HL-60 (cell line): ENCODE results near the gene SEC24D.
A peak's percentile ranks its signal among the peaks of the same experiment; 100 is the strongest.

Source experiments
- DNase-seq, 2 experiments: peaks; one replicate each; pipeline ENCODE4 v3.0.0-alpha.2; 2010 to 2020; ENCODE audit warnings: low read depth in 1 of 2, low spot score in 1 of 2
- H3K27ac ChIP-seq: fragments of 250-450 bp; sonication (Bioruptor Pico); replicated peaks from 2 replicates; pipeline ENCODE4 v1.5.1; 2020; ENCODE audit warnings: mild to moderate bottlenecking, moderate library complexity
- H3K27me3 ChIP-seq: fragments of 250-450 bp; sonication (Bioruptor Pico); 2 replicates; pipeline ENCODE4 v1.5.1; 2021; ENCODE audit warnings: mild to moderate bottlenecking, moderate library complexity; ENCODE audit not compliant: insufficient read depth, poor library complexity, severe bottlenecking
- H3K4me3 ChIP-seq: replicated peaks from 2 replicates; pipeline ENCODE4 v1.5.1; 2011; ENCODE audit warnings: mild to moderate bottlenecking, control low read depth, low read length; ENCODE audit not compliant: insufficient read depth
- GABPA ChIP-seq: IDR thresholded peaks from 2 replicates; pipeline ENCODE4 v1.6.1; 2012; ENCODE audit warnings: low read depth
- POLR2AphosphoS5 ChIP-seq: IDR thresholded peaks from 2 replicates; pipeline ENCODE4 v1.6.1; 2012; ENCODE audit warnings: low read depth
- REST ChIP-seq: IDR thresholded peaks from 2 replicates; pipeline ENCODE4 v1.6.1; 2012; ENCODE audit warnings: low read depth; ENCODE audit not compliant: insufficient replicate concordance
- SPI1 ChIP-seq: IDR thresholded peaks from 2 replicates; pipeline ENCODE4 v1.6.1; 2012; ENCODE audit warnings: low read depth, mild to moderate bottlenecking, borderline replicate concordance
- TF ChIP-seq, protein P1 (sequence below): IDR thresholded peaks from one replicate; pipeline ENCODE4 v1.5.1; 2011; ENCODE audit warnings: low read length, control low read depth, inconsistent platforms; ENCODE audit not compliant: insufficient read depth

The SEC24D gene

GRCh38 chr4:118684873-118685811 is 150.8 kb downstream of the SEC24D start, which contains the start of gene METTL14:
Gene METTL14 (plus strand): TSS chr4:118685392. CDS start chr4:118685535, 143 bp downstream.
- Histone ChIP-seq H3K27ac (peak within 1 kb of the TSS; percentile 79), H3K27me3 (no peaks in the 10 kb centered on the region)
- TF ChIP-seq POLR2AphosphoS5 (peak; percentile 37; the same call in 1 of the 2 replicates), GABPA (peak; percentile 94), REST (no peak)

GRCh38 chr4:118683513-118683912 is 152.4 kb downstream of the SEC24D start:
- peak in 1 of 2 experiments; percentile 52 for DNase-seq
- TF ChIP-seq REST (no peak), GABPA (peak; percentile 72), POLR2AphosphoS5 (no peak), SPI1 (peak; percentile 13; the same call in 1 of the 2 replicates)
- TF ChIP-seq, protein P1, sequence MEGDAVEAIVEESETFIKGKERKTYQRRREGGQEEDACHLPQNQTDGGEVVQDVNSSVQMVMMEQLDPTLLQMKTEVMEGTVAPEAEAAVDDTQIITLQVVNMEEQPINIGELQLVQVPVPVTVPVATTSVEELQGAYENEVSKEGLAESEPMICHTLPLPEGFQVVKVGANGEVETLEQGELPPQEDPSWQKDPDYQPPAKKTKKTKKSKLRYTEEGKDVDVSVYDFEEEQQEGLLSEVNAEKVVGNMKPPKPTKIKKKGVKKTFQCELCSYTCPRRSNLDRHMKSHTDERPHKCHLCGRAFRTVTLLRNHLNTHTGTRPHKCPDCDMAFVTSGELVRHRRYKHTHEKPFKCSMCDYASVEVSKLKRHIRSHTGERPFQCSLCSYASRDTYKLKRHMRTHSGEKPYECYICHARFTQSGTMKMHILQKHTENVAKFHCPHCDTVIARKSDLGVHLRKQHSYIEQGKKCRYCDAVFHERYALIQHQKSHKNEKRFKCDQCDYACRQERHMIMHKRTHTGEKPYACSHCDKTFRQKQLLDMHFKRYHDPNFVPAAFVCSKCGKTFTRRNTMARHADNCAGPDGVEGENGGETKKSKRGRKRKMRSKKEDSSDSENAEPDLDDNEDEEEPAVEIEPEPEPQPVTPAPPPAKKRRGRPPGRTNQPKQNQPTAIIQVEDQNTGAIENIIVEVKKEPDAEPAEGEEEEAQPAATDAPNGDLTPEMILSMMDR, result no peak
- Histone ChIP-seq H3K4me3 (no peak overlapping the region), H3K27me3 (no peaks in the 10 kb centered on the region), H3K27ac (peak overlapping the region; percentile 41; the same call in 1 of the 2 replicates)

More at GRCh38 chr4:118684873-118685811, 150.8 kb downstream of the SEC24D start, which contains the start of gene METTL14:
- peak within 1 kb of the TSS; percentile 84 for H3K4me3 ChIP-seq
- peak; percentile 65 to 93 for DNase-seq

DNA sequence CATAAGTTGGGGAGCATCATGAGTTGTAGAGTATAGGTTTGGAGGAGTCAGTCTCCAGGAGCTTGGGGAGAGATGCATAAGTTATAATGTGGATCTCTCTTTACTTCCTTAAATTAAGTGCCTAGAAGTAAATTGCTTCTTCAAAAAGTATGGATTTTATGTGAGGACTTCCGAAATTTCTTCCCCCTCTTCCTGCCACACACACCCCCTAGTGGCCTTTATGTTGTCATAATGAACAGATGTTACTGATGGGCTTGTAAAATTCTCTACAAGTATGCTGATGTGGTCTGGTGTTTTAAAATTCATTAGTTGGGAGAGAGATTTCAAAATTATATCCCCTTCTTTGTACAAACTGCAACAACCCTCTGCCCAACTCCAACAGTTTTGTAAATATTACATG is 153.0 kb downstream of the SEC24D start:
- Histone ChIP-seq H3K27me3 (no peaks in the 10 kb centered on the region), H3K27ac (peak overlapping the region; percentile 41; the same call in 1 of the 2 replicates), H3K4me3 (no peak overlapping the region)
- no peak; the same call in 1 of the 2 replicates for TF ChIP-seq GABPA
- peak; percentile 37; the same call in 1 of the 2 replicates for TF ChIP-seq SPI1
- no peak for TF ChIP-seq POLR2AphosphoS5
- TF ChIP-seq, protein P1, result peak; percentile 13
- DNase-seq, result peak; percentile 31 to 51

- Histone ChIP-seq H3K27me3 (no peaks in the 10 kb centered on the region), H3K27ac (no peak overlapping the region), H3K4me3 (no peak overlapping the region)
- TF ChIP-seq REST (no peak), SPI1 (no peak), GABPA (no peak)
- TF ChIP-seq, protein P1, result no peak
- no peak for DNase-seq
Measured at GRCh38 chr4:118680808-118681207, 155.1 kb downstream of the SEC24D start.
